Esophagus mucosa (tissue), 1 donor: ENCODE data around the gene ADCY9. TPM values are rescaled to one million over a fixed set of nuclear protein-coding genes. Genes with fewer than 3 reads are reported as not detected.
A peak's percentile ranks its signal among the peaks of the same experiment; 100 is the strongest.
"Not testable (repeated sequence)": the region's sequence is repeated elsewhere in the genome, so short reads cannot be mapped to it uniquely, and the experiment has no call there.

Experiments
- ATAC-seq: fragments of 200-7000 bp; cut with Tn5 transposase; one replicate; pipeline ENCODE4 v1.9.1; 2020
- total RNA-seq: library from RNA; stranded (reverse); gene quantifications from one replicate; pipeline ENCODE4 v1.2.4, GENCODE V29; 2023
- donor health status: DM: yes; HTN: yes; CAD: no.

ADCY9 gene
- 5.3 TPM for total RNA-seq

DNA sequence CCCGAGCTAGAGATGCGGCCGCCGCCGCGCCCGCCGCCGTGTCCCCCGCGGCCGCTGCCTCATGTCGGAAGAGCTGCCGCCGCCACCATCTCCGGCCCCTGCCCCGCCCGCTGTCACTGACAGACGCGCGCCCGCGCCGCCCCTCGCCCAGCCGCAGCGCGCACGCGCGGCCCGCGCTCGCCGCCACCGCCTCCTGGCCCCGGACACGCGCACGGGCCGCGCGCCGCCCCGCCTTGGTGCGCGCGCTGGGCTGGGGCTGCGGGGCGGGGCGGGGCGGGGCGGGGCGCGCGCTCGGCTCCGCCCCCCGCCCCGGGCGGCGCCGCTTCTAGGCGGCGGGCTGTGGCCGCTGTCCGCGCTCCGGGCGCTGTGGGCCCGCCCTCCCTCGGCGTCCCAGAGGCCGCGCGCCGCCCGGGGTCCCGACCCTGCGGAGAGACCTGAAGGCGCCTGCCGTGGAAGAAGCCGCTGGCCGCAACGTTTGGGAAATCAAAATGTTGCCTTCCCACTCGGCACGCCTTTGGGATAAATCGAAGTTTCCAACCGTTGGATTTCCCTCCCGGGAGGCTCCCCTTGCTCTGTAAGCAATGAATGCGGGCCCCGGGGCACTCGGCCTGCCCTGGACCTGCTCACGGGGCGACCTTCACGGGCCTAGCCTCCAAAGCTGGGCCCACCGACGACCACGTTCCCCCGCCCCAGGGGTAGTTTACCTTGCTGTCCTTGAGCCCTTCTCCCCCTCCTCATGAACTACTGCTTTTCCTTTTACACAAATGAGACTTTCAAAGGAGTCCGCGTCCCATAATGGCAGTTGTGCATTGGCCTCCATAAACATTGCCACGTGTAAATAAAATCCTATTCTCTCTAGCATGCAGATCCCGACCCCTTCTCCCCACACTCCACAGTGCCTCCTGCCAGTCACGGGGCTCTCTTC is at the start of gene ADCY9:
Gene ADCY9, minus strand, starts transcription at position 118 of the 925 bp plus-strand sequence. CDS start 1,000 bp downstream, outside the sequence.
- ATAC-seq = peak; percentile 86

- ATAC-seq = no peak
These were observed 44.6 kb upstream of the ADCY9 start for GRCh38 chr16:4160658-4161430.

DNA sequence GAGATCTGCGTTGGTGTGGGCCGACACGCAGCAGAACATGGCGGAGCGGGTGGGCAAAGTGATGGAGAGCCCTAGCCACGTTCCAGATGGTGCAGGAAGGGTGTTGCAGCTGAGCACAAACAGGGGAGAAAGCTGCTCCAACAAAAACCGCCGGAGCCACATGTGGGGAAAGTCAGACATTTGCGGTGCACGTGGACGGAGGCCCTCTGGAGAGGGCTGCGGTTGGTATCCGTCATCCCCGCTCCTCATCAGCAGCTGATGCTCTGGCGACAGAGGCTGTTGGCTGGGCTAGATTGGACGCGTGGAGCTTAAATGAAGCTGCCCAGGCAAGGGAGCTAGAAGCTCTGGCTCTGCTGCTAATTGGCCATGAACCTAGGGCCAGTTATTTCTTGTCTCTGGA is 43.5 kb upstream of the ADCY9 start:
- ATAC-seq = no peak

- ATAC-seq = no peak
These were observed 42.2 kb upstream of the ADCY9 start for GRCh38 chr16:4158143-4159093.

DNA sequence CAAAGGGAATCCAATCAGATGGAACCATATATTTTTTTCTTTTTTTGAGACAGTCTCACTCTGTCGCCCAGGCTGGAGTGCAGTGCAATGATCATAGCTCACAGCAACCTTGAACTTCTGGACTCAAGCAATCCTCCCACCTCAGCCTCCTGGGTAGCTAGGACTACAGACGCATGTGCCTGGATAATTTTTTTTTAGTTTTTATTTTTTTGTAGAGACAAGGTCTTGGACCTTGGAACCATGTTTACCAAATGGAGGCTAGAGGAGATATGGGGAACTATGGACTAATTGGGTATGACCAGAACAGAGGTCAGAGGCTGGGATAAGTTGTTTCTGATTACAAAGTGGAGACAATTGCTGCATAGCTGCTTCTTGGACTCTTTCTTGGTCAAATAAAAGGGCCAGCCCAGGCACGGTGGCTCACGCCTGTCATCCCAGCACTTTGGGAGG is 41.2 kb upstream of the ADCY9 start:
- ATAC-seq = no peak

DNA sequence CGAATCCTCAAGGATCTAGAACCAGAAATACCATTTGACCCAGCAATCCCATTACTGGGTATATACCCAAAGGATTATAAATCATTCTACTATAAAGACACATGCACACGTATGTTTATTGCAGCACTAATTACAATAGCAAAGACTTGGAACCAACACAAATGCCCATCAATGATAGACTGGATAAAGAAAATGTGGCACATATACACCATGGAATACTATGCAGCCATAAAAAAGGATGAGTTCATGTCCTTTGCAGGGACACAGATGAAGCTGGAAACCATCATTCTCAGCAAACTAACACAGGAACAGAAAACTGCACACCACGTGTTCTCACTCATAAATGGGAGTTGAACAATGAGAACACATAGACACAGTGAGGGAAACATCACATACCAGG is 40.3 kb upstream of the ADCY9 start:
- not testable (repeated sequence) for ATAC-seq

DNA sequence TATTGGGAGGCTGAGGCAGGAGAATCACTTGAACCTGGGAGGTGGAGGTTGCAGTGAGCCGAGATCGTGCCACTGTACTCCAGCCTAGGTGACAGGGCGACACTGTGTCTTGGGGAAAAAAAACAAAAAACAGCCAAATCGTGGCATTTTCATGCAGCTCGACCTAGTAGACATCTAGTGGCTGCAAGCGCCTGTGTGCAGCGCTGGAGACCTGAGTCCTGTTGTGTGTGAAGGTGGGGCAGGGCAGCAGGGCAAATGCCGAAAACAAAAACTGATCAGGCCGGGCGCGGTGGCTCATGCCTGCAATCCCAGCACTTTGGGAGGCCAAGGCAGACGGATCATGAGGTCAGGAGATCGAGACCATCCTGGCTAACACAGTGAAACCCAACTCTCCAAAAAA is 37.1 kb upstream of the ADCY9 start:
- not testable (repeated sequence) for ATAC-seq

DNA sequence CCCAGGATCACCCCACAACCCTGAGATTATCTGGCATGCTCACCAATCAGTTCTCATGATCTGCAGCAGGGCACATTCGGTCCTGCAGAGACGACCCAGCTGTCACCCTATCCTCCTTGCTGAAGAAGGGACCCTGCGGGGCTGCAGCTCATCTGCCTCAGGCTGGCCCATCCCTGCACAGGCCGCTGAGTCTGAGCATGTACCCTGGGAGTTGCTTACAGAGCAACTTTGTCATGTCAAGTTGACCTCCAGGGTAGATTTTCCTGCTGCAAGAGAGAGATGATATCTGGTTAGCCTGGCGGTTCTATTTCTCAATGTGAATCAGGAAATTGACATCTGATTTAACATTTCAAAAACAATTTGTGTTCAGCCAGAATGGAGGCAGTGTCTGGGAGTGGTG is 36.0 kb upstream of the ADCY9 start:
- ATAC-seq = no peak

- no peak for ATAC-seq
These were observed 31.0 kb upstream of the ADCY9 start for GRCh38 chr16:4147236-4147635.

- ATAC-seq = peak; percentile 33
These were observed 26.0 kb upstream of the ADCY9 start for GRCh38 chr16:4142268-4142667.

DNA sequence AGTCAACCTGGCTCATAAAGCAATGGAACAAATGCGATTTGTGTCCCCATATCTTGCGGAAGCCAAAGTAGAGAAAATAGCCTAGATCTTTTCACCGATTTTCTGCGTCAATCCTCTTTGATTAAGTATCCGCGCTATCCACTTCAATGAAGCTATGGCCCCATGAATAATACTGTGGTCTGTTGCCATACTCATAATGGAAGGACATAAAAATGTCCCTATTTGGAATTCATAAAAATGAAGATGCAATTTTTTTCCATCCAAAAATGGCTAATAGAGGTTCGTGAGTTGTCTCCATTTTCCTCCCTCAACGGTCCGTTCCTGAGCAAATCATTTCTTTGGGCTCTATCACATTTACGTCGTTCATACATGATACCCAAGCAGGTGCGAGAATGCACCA is 25.4 kb upstream of the ADCY9 start:
- no peak for ATAC-seq

- ATAC-seq = peak; percentile 67
These were observed 24.4 kb upstream of the ADCY9 start for GRCh38 chr16:4140652-4141051.

DNA sequence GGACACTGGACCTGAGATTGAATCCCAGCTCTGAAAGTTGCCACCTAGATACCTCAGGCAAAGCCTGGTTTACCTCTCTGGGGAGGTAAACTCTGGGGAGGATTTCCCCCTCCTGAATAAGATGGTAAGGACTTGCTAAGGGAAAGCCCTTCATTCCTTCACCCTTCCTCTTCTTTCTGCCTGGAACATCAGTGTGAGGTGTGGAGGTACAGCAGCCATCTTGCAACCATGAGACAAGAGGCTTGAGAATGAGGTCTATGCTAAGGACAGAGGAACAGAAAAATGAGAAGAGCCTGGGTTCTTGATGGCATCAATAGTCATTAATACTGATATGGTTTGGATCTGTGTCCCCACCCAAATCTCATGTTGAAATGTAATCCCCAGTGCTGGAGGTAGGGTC is 23.7 kb upstream of the ADCY9 start:
- ATAC-seq = no peak

GRCh38 chr16:4138713-4139112 is 22.5 kb upstream of the ADCY9 start:
- no peak for ATAC-seq

DNA sequence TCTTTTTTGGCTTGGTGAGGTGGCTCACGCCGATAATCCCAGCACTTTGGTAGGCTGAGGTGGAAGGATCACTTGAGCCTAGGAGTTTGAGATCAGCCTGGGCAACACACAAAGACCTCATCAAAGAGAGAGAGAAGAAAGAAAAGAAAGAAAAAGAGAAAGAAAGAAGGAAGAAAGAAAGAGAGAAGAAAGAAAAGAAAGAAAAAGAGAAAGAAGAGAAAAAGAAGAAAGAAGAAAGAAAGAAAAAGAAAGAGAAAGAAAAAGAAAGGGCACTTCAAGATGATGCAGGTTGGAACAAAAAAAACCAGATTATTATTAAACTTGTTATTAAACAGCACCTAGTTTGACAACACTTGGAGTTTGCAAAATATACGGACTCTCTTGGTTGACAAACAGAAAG is 21.2 kb upstream of the ADCY9 start:
- no peak for ATAC-seq

- ATAC-seq = peak; percentile 71
These were observed 20.1 kb upstream of the ADCY9 start for GRCh38 chr16:4136229-4136813.

GRCh38 chr16:4135537-4135936 is 19.3 kb upstream of the ADCY9 start:
- no peak for ATAC-seq

DNA sequence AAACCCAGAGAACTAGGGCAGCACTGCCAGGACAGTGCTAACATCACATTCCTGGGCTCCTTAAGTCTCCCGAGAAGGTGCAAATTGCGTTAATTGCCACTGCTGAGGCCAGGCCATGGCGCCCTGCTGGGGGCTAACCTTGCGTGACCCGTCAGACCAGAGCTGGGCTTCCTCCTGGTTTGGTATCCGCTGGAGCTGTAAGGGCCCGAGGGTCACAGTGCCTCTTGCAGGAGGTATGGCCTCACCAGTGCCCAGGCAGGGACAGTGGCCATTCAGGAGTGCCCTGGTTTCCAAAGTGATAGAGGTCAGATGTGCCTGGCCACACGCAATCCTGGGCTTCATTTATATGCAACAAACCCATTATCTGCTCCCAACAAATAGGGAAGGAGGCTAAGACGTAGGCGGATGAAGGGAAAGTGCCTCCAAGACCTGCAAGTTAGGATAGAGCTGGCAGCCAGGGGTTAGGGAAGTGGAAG is 17.7 kb upstream of the ADCY9 start:
- ATAC-seq = no peak

- ATAC-seq = no peak
These were observed 15.4 kb upstream of the ADCY9 start for GRCh38 chr16:4131621-4132020.

DNA sequence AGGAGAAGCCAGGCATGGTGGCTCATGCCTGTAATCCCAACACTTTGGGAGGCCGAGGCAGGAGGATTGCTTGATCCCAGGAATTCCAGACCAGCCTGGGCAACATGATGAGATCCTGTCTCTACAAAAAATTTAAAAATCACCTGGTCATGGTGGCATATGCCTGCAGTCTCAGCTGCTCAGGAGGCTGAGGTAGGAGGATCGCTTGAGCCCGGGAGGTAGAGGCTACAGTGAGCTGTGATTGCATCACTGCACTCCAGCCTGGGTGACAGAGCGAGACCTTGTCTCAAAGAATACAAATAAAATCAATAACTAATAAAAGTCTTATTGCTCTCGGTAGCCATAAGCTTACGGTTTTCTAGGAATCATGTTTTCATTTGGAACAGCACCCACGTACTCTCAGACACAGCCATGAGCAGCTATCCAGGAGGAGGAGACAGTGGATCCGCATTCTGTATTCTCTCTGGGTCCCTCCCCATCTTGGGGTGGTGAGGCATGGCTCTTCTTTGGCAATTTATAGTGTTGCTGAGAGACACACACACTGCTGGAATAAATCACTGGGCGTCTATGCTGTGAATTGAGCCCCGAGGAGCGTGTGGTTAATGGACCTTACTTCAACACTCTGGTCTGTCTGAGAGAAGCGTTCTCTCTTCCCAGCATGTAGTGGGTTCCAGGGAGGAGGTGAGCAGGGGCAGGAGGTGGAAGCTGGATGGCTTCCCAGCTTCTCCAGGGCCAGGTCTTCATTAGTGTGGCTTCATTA is 8.5 kb upstream of the ADCY9 start:
- no peak for ATAC-seq
